ENCODE measurements around the gene SLC4A1AP.

DNA sequence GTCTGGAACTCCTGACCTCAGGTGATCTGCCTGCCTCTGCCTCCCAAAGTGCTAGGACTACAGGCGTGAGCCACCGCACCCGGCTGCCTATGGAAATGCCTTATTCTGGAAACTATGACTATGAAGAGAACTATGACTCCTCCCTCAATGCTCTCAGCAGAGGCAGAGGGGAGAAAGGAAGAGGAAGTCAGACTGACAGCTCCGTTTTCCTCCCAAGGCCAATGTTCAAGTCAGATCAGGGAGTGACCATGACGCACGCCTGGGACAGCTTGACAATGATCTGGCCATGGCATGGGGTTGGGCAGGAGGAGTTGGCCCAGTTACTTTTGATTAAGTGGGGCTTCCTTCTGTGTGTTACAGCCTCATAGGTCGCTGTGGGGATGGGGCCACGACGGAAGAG is 63.6 kb downstream of the SLC4A1AP start:
- TF ChIP-seq POLR2AphosphoS5 (IDR thresholded peaks at IDR 0.05; ENCODE audit: low read depth, low read length) (no peak), TAF1 (IDR thresholded peaks at IDR 0.05; ENCODE audit: borderline replicate concordance, insufficient read depth, low read length) (no peak), REST (IDR thresholded peaks at IDR 0.05; ENCODE audit: insufficient read depth in 1 of 2, low read depth in 2 of 2, low read length in 2 of 2) (no peak), SIN3A (IDR thresholded peaks at IDR 0.05; ENCODE audit: borderline replicate concordance, insufficient read depth, low read length) (no peak)
